GM23338 (cell line): ENCODE results near the gene SIGLEC7. TPM values are rescaled to one million over a fixed set of nuclear protein-coding genes. Genes with fewer than 3 reads are reported as not detected.

ENCODE experiments used
- ATAC-seq: fragments of 200-7000 bp; cut with Tn5 transposase; 3 replicates; pipeline ENCODE4 v1.9.1; 2020
- DNase-seq: peaks from one replicate; pipeline ENCODE4 v3.0.0-alpha.2; 2015; ENCODE audit warnings: low spot score
- H2AFZ ChIP-seq: fragments of 200-600 bp; sonication (generic); 2 replicates; pipeline ENCODE4 v1.8.0; 2016; ENCODE audit warnings: antibody characterized with exemption, mild to moderate bottlenecking, moderate library complexity
- H3F3A ChIP-seq: fragments of 200-600 bp; sonication (generic); replicated peaks from 2 replicates; pipeline ENCODE4 v1.8.0; 2017; ENCODE audit warnings: antibody characterized with exemption, mixed run types, low read depth
- H3K27ac ChIP-seq: fragments of 200-600 bp; sonication (generic); 2 replicates; pipeline ENCODE4 v1.6.1; 2016; ENCODE audit warnings: low read depth
- H3K27me3 ChIP-seq: fragments of 200-600 bp; sonication (generic); 2 replicates; pipeline ENCODE4 v1.8.0; 2016; ENCODE audit warnings: mild to moderate bottlenecking, mixed run types, moderate library complexity; ENCODE audit not compliant: insufficient read depth
- H3K36me3 ChIP-seq: fragments of 200-600 bp; sonication (generic); 2 replicates; pipeline ENCODE4 v1.8.0; 2016; ENCODE audit warnings: mild to moderate bottlenecking; ENCODE audit not compliant: insufficient read depth
- H3K4me1 ChIP-seq: fragments of 200-600 bp; sonication (generic); 2 replicates; pipeline ENCODE4 v1.8.0; 2016; ENCODE audit warnings: mild to moderate bottlenecking, moderate library complexity; ENCODE audit not compliant: insufficient read depth
- H3K4me2 ChIP-seq: fragments of 200-600 bp; sonication (generic); 2 replicates; pipeline ENCODE4 v1.7.1; 2017; ENCODE audit warnings: mixed run types
- H3K4me3 ChIP-seq: fragments of 200-600 bp; sonication (generic); 2 replicates; pipeline ENCODE4 v1.6.1; 2016; ENCODE audit warnings: mixed run types
- H3K79me2 ChIP-seq: fragments of 200-600 bp; sonication (generic); replicated peaks from 2 replicates; pipeline ENCODE4 v1.8.0; 2017; ENCODE audit warnings: mild to moderate bottlenecking; ENCODE audit not compliant: insufficient read depth
- H3K9me2 ChIP-seq: fragments of 200-600 bp; sonication (generic); 2 replicates; pipeline ENCODE4 v1.8.0; 2017; ENCODE audit not compliant: insufficient read depth
- H4K20me1 ChIP-seq: fragments of 200-600 bp; sonication (generic); replicated peaks from 2 replicates; pipeline ENCODE4 v1.8.0; 2017; ENCODE audit warnings: mild to moderate bottlenecking; ENCODE audit not compliant: insufficient read depth
- H3K27ac Mint-ChIP-seq: 2 replicates; pipeline ENCODE4 v1.8.0; 2020; ENCODE audit warnings: inconsistent platforms, mild to moderate bottlenecking, moderate library complexity, mixed read lengths
- H3K27me3 Mint-ChIP-seq: 3 replicates; pipeline ENCODE4 v1.8.0; 2022; ENCODE audit warnings: low read depth, mild to moderate bottlenecking, moderate library complexity, mixed read lengths, inconsistent platforms; ENCODE audit not compliant: insufficient read depth, poor library complexity
- H3K36me3 Mint-ChIP-seq: 3 replicates; pipeline ENCODE4 v1.8.0; 2021; ENCODE audit warnings: low read depth, mild to moderate bottlenecking, inconsistent platforms, moderate library complexity, mixed read lengths
- H3K4me1 Mint-ChIP-seq: 3 replicates; pipeline ENCODE4 v1.8.0; 2020; ENCODE audit warnings: mild to moderate bottlenecking, inconsistent platforms, mixed read lengths
- H3K4me3 Mint-ChIP-seq: 3 replicates; pipeline ENCODE4 v1.8.0; 2021; ENCODE audit warnings: moderate library complexity, mild to moderate bottlenecking, inconsistent platforms, mixed read lengths
- H3K9me3 Mint-ChIP-seq: 3 replicates; pipeline ENCODE4 v1.8.0; 2020; ENCODE audit warnings: moderate library complexity, mild to moderate bottlenecking, inconsistent platforms, mixed read lengths
- CTCF ChIP-seq, 2 experiments: fragments of 200-600 bp in 1 of 2; sonication (generic) in 1 of 2; conservative IDR thresholded peaks; 2 replicates each; pipeline versions ENCODE4 v1.5.1 to v1.6.1; 2016 to 2017; ENCODE audit warnings: antibody characterized with exemption in 2 of 2, low read depth in 2 of 2, mild to moderate bottlenecking in 2 of 2, moderate library complexity in 1 of 2
- EZH2 ChIP-seq: fragments of 200-600 bp; sonication (generic); IDR thresholded peaks from one replicate; pipeline ENCODE4 v1.8.0; 2017; ENCODE audit warnings: antibody characterized with exemption, mild to moderate bottlenecking, low read depth; ENCODE audit not compliant: unreplicated experiment
- JUNB ChIP-seq: IDR thresholded peaks from one replicate; pipeline ENCODE4 v1.6.1; 2016; ENCODE audit warnings: antibody characterized with exemption; ENCODE audit not compliant: unreplicated experiment
- POLR2AphosphoS5 ChIP-seq: IDR thresholded peaks from 2 replicates; pipeline ENCODE4 v1.6.1; 2016; ENCODE audit warnings: antibody characterized with exemption, low read depth
- STAT1 ChIP-seq: IDR thresholded peaks from one replicate; pipeline ENCODE4 v1.6.1; 2016; ENCODE audit warnings: antibody characterized with exemption; ENCODE audit not compliant: unreplicated experiment
- polyA plus RNA-seq: library from polyadenylated mRNA; unstranded; fragments of >200 nt; fragmentation: Nextera tagmentation; extraction: Ambion mirVana; gene quantifications from 2 replicates; pipeline ENCODE4 v1.2.1, GENCODE V29; 2016
- total RNA-seq: library from RNA; depleted of rRNA; stranded (reverse); fragments of >200 nt; shearing (Covaris generic); gene quantifications from 2 replicates; pipeline ENCODE4 v1.2.3, GENCODE V29; 2014

The SIGLEC7 gene
- total and polyA plus RNA-seq, 2 experiments from 2014 or later, result not detected

GRCh38 chr19:51096473-51097165 is 45.5 kb upstream of the SIGLEC7 start:
- H3K27ac Mint-ChIP-seq, result no peak overlapping the region
- H3K9me3 Mint-ChIP-seq, result peaks cover 4% of the 10 kb centered on the region; the same call in 1 of the 3 replicates
- peaks cover 12% of the 10 kb centered on the region for H3K4me1 ChIP-seq
- H3K4me2 ChIP-seq, result no peak overlapping the region
- H3K79me2 ChIP-seq, result no peaks in the 10 kb centered on the region
- TF ChIP-seq EZH2 (no peak), STAT1 (no peak), JUNB (no peak), CTCF (conservative IDR thresholded peaks at IDR 0.05; ENCODE audit: low read depth in 2 of 2) (peak; percentile 48 to 65; a peak in 3 of 4 replicates)
- H3K27me3 Mint-ChIP-seq, result peaks cover 13% of the 10 kb centered on the region
- no peaks in the 10 kb centered on the region for H4K20me1 ChIP-seq
- no peak for ATAC-seq
- H3K9me2 ChIP-seq, result no peaks in the 10 kb centered on the region
- H3K4me3 Mint-ChIP-seq, result no peak overlapping the region; the same call in 2 of the 3 replicates
- no peaks in the 10 kb centered on the region for H3K36me3 ChIP-seq
- no peak overlapping the region for H2AFZ ChIP-seq
- peaks cover 5% of the 10 kb centered on the region; the same call in 1 of the 2 replicates for H3F3A ChIP-seq
- H3K27ac ChIP-seq, result 0 out of 2 replicates have a peak overlapping the region, but pooled peaks have one; percentile 26
- H3K4me3 ChIP-seq, result no peak overlapping the region
- no peaks in the 10 kb centered on the region; the same call in 1 of the 2 replicates for H3K27me3 ChIP-seq
- peaks cover 24% of the 10 kb centered on the region for H3K4me1 Mint-ChIP-seq
- DNase-seq, result peak; percentile 57
- peaks cover 5% of the 10 kb centered on the region; the same call in 1 of the 3 replicates for H3K36me3 Mint-ChIP-seq

GRCh38 chr19:51097166-51097738 is 44.8 kb upstream of the SIGLEC7 start:
- no peaks in the 10 kb centered on the region; the same call in 1 of the 2 replicates for H3K27me3 ChIP-seq
- H3F3A ChIP-seq, result peaks cover 5% of the 10 kb centered on the region; the same call in 1 of the 2 replicates
- Mint-ChIP-seq H3K9me3 (peaks cover 4% of the 10 kb centered on the region; the same call in 1 of the 3 replicates), H3K4me1 (peaks cover 19% of the 10 kb centered on the region), H3K36me3 (peaks cover 5% of the 10 kb centered on the region; the same call in 1 of the 3 replicates), H3K4me3 (no peak overlapping the region; the same call in 2 of the 3 replicates), H3K27me3 (peaks cover 13% of the 10 kb centered on the region), H3K27ac (no peak overlapping the region)
- H2AFZ ChIP-seq, result no peak overlapping the region
- 0 out of 2 replicates have a peak overlapping the region, but pooled peaks have one; percentile 26 for H3K27ac ChIP-seq
- no peaks in the 10 kb centered on the region for H3K79me2 ChIP-seq
- TF ChIP-seq CTCF (conservative IDR thresholded peaks at IDR 0.05; ENCODE audit: low read depth in 2 of 2), result peak; percentile 64 to 85
- TF ChIP-seq POLR2AphosphoS5, result no peak
- no peak for TF ChIP-seq STAT1
- H3K4me2 ChIP-seq, result no peak overlapping the region
- no peaks in the 10 kb centered on the region for H4K20me1 ChIP-seq
- DNase-seq, result peak; percentile 83
- no peaks in the 10 kb centered on the region for H3K36me3 ChIP-seq
- H3K9me2 ChIP-seq, result no peaks in the 10 kb centered on the region
- peaks cover 12% of the 10 kb centered on the region for H3K4me1 ChIP-seq
- no peak overlapping the region for H3K4me3 ChIP-seq
- ATAC-seq, result peak; percentile 65
